ENCODE measurements around the gene PDGFC. TPM values are rescaled to one million over a fixed set of nuclear protein-coding genes. Genes with fewer than 3 reads are reported as not detected.

The PDGFC gene
- total and polyA plus RNA-seq, 2 of the 13 experiments (the other 11 are each of a cell fraction or from before 2014, with no cell fraction given): 4.6 to 9.1 TPM

DNA sequence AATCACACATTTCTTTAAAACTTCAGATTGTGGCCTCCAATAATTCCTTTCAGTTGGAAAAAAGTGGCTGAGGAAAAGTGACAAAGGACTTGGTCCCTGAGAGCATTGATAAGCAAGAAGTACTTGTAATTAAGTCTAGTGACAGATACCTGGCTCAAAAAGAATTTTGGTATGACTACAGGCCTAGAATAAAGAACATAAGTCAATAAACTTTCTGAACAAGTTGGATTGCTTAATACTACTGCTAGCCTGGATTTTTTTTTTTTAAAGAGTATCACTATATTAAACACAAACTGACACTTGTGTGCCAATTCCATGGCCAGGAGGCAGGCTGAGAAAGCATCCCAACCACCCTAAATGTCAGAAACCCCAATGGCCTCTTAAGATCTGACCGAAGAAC lies 49.3 kb upstream of the PDGFC start (continued):
- TF ChIP-seq, protein P1, sequence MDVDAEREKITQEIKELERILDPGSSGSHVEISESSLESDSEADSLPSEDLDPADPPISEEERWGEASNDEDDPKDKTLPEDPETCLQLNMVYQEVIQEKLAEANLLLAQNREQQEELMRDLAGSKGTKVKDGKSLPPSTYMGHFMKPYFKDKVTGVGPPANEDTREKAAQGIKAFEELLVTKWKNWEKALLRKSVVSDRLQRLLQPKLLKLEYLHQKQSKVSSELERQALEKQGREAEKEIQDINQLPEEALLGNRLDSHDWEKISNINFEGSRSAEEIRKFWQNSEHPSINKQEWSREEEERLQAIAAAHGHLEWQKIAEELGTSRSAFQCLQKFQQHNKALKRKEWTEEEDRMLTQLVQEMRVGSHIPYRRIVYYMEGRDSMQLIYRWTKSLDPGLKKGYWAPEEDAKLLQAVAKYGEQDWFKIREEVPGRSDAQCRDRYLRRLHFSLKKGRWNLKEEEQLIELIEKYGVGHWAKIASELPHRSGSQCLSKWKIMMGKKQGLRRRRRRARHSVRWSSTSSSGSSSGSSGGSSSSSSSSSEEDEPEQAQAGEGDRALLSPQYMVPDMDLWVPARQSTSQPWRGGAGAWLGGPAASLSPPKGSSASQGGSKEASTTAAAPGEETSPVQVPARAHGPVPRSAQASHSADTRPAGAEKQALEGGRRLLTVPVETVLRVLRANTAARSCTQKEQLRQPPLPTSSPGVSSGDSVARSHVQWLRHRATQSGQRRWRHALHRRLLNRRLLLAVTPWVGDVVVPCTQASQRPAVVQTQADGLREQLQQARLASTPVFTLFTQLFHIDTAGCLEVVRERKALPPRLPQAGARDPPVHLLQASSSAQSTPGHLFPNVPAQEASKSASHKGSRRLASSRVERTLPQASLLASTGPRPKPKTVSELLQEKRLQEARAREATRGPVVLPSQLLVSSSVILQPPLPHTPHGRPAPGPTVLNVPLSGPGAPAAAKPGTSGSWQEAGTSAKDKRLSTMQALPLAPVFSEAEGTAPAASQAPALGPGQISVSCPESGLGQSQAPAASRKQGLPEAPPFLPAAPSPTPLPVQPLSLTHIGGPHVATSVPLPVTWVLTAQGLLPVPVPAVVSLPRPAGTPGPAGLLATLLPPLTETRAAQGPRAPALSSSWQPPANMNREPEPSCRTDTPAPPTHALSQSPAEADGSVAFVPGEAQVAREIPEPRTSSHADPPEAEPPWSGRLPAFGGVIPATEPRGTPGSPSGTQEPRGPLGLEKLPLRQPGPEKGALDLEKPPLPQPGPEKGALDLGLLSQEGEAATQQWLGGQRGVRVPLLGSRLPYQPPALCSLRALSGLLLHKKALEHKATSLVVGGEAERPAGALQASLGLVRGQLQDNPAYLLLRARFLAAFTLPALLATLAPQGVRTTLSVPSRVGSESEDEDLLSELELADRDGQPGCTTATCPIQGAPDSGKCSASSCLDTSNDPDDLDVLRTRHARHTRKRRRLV (CRISPR knock-in tag; IDR thresholded peaks at IDR 0.05): no peak

DNA sequence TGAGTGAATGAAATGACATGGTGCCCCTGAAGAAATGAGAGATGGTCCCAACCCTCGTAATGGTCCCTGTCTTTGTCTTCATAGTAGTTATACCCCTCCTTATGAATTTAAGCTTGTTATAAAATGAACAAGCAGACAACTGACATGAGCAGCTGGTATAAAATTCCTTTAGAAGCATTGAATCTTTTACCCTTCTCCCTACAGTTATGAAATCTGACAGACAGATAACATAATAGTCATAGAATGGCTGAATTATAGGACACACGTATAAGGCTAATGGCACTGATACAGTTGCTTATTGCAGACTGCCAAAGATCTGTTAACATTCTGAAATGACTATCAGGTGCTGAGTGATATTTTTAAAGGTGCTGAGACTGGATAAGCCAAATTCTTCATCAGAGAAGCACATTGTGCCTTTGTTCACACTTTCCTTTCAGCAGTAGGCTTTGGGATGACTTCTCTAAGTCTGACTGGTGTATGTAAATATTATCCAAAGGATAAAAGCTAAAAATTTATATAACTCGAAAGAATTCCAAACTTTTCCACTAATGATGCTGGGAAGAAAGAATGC lies 47.4 kb upstream of the PDGFC start:
- in situ Hi-C loops (cut with HindIII; ENCODE audit: extremely low pct_ligation_motif_present, low pct_unique_long_range_greater_than_20kb) (no loop called here), intact Hi-C loops (cut with micrococcal nuclease; ENCODE audit: unreplicated experiment) (no loop called here)
- no peaks in the 10 kb centered on the region for H3K9me3 ChIP-seq (ENCODE audit: low read length)
- 8% methylated on average over 3 of the region's 3 CpGs for WGBS (ENCODE audit: low lambda C conversion rate)
- H3K4me3 ChIP-seq (replicated peaks in 1 of 3; ENCODE audit: insufficient read depth in 1 of 3, low read depth in 2 of 3, low read length in 3 of 3): no peak overlapping the region
- no peak for FAIRE-seq
- H3K27ac ChIP-seq (ENCODE audit: extremely low read length, insufficient read depth, low read length): no peak overlapping the region
- H3K9ac ChIP-seq (ENCODE audit: insufficient read depth, low read depth, low read length): no peak overlapping the region
- H3K79me2 ChIP-seq (ENCODE audit: insufficient read depth, low read length): no peaks in the 10 kb centered on the region
- H4K20me1 ChIP-seq (ENCODE audit: insufficient read depth, low read length): no peaks in the 10 kb centered on the region
- H3K4me1 ChIP-seq (ENCODE audit: insufficient read depth, low read length): no peaks in the 10 kb centered on the region
- BruUV-seq (replicated peaks): no TSS peak
- ChIA-PET POLR2A (no interaction called here), CTCF (ENCODE audit: low intra/inter-chr PET ratio, low total read pairs) (no interaction called here)
- H3K4me2 ChIP-seq (ENCODE audit: low read depth, low read length): no peak overlapping the region
- H3K36me3 ChIP-seq (replicated peaks in 1 of 2; ENCODE audit: control insufficient read depth in 1 of 2, insufficient read depth in 2 of 2, low read length in 2 of 2): no peaks in the 10 kb centered on the region
- no peaks in the 10 kb centered on the region for H3K27me3 ChIP-seq (ENCODE audit: control insufficient read depth in 1 of 2, insufficient read depth in 2 of 2, low read length in 2 of 2)
- no peak for ATAC-seq
- no peak for DNase-seq (ENCODE audit: low spot score)
- no peak overlapping the region for H2AFZ ChIP-seq (ENCODE audit: low read length)
- TF ChIP-seq ZNF510 (CRISPR knock-in tag; IDR thresholded peaks at IDR 0.05; ENCODE audit: low read depth): no peak
- TF ChIP-seq, protein P2, sequence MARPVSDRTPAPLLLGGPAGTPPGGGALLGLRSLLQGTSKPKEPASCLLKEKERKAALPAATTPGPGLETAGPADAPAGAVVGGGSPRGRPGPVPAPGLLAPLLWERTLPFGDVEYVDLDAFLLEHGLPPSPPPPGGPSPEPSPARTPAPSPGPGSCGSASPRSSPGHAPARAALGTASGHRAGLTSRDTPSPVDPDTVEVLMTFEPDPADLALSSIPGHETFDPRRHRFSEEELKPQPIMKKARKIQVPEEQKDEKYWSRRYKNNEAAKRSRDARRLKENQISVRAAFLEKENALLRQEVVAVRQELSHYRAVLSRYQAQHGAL (CRISPR knock-in tag; IDR thresholded peaks at IDR 0.05; ENCODE audit: not compliant biosample characterization): no peak
- no peak for TF ChIP-seq ZNF501 (CRISPR knock-in tag; IDR thresholded peaks at IDR 0.05)
- TF ChIP-seq TGIF2 (CRISPR knock-in tag; IDR thresholded peaks at IDR 0.05): no peak
- TF ChIP-seq, protein P3, sequence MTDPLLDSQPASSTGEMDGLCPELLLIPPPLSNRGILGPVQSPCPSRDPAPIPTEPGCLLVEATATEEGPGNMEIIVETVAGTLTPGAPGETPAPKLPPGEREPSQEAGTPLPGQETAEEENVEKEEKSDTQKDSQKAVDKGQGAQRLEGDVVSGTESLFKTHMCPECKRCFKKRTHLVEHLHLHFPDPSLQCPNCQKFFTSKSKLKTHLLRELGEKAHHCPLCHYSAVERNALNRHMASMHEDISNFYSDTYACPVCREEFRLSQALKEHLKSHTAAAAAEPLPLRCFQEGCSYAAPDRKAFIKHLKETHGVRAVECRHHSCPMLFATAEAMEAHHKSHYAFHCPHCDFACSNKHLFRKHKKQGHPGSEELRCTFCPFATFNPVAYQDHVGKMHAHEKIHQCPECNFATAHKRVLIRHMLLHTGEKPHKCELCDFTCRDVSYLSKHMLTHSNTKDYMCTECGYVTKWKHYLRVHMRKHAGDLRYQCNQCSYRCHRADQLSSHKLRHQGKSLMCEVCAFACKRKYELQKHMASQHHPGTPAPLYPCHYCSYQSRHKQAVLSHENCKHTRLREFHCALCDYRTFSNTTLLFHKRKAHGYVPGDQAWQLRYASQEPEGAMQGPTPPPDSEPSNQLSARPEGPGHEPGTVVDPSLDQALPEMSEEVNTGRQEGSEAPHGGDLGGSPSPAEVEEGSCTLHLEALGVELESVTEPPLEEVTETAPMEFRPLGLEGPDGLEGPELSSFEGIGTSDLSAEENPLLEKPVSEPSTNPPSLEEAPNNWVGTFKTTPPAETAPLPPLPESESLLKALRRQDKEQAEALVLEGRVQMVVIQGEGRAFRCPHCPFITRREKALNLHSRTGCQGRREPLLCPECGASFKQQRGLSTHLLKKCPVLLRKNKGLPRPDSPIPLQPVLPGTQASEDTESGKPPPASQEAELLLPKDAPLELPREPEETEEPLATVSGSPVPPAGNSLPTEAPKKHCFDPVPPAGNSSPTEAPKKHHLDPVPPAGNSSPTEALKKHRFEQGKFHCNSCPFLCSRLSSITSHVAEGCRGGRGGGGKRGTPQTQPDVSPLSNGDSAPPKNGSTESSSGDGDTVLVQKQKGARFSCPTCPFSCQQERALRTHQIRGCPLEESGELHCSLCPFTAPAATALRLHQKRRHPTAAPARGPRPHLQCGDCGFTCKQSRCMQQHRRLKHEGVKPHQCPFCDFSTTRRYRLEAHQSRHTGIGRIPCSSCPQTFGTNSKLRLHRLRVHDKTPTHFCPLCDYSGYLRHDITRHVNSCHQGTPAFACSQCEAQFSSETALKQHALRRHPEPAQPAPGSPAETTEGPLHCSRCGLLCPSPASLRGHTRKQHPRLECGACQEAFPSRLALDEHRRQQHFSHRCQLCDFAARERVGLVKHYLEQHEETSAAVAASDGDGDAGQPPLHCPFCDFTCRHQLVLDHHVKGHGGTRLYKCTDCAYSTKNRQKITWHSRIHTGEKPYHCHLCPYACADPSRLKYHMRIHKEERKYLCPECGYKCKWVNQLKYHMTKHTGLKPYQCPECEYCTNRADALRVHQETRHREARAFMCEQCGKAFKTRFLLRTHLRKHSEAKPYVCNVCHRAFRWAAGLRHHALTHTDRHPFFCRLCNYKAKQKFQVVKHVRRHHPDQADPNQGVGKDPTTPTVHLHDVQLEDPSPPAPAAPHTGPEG (CRISPR knock-in tag; IDR thresholded peaks at IDR 0.05): no peak
- TF ChIP-seq SRSF4 (IDR thresholded peaks at IDR 0.05; ENCODE audit: low read depth, low read length, poor library complexity, severe bottlenecking): no peak
- no peak for TF ChIP-seq MZF1 (CRISPR knock-in tag; IDR thresholded peaks at IDR 0.05; ENCODE audit: borderline replicate concordance)
- no peak for TF ChIP-seq ZNF292 (CRISPR knock-in tag; IDR thresholded peaks at IDR 0.05; ENCODE audit: borderline replicate concordance, low read depth)
- no peak for TF ChIP-seq ADNP (CRISPR knock-in tag; IDR thresholded peaks at IDR 0.05)

Data from HepG2 (cell line).